Hematopoietic multipotent progenitor cell (in vitro differentiated cells): ENCODE data around the gene ZSWIM1. TPM values are rescaled to one million over a fixed set of nuclear protein-coding genes. Genes with fewer than 3 reads are reported as not detected.
"Not testable (repeated sequence)": the region's sequence is repeated elsewhere in the genome, so short reads cannot be mapped to it uniquely, and the experiment has no call there.

Experiments used
- DNase-seq, 3 donors: peaks; one replicate each; pipeline ENCODE4 v3.0.0-alpha.2; 2011 to 2015; ENCODE audit warnings: low read depth in 2 of 3, low spot score in 2 of 3
- total RNA-seq: library from RNA; depleted of rRNA; stranded (reverse); fragments of >200 nt; gene quantifications from one replicate; pipeline ENCODE4 v1.2.3, GENCODE V29; 2012

ZSWIM1 gene
- total RNA-seq, 1 donor, result 32.6 TPM

DNA sequence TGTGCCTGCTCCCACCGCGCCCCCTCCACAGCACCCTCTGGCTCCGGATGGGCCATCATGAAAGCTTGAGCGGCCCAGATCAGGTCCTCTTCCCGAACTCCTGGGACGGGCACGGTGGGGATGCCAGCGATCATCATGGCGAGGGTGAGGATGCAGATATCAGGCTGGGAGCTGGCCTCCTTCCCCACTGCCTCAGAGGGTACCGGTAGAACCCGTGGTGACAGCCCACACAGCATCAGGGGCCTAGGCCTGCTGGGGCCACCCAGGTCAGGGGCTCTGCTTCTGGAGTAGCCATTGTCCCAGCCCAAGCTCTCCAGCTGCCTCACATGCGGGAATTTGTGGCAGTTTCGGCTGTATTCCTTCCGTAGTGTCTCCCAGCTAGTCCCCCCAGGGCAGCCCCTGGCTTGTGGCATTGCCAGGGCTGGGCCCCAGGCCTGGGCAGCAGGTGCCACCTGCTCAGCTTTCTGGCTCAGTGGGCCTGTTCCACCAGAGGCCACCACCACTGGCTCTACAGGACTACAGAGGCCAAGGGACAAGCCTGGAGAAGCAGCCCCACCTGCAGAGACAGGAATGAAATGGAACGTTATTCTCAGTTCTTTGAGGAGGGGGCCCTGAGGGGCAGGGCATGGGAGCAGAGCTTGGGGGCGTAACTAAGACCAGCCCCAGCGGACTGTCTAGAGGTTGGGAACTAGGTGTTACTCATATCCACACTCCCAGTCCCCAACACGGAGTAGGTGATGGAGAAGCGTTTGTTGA is 5.7 kb downstream of the ZSWIM1 start:
- DNase-seq, result no peak

DNA sequence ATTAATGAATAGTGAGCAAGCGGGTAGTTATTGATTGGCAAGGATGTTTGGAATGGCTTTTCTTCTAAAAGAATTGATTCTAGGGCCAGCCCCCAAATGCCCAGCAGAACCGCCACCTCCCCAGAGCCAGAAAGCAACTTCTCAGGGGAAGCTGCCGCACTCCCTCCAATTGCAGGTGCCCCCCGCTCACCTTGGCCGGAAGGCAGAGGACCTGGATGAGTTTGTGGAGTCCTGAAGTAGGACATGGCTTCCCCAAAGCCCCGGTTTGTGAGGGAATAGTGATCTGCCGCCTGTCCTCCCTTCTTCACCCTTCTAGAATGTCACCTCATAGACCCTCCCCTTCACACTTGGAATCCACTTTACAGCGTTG is 6.3 kb downstream of the ZSWIM1 start, which contains the start of gene SPATA25:
Gene SPATA25 (minus strand): TSS at position 277 of the 370 bp plus-strand sequence. CDS start 32 bp downstream, at position 245.
- DNase-seq, result no peak

DNA sequence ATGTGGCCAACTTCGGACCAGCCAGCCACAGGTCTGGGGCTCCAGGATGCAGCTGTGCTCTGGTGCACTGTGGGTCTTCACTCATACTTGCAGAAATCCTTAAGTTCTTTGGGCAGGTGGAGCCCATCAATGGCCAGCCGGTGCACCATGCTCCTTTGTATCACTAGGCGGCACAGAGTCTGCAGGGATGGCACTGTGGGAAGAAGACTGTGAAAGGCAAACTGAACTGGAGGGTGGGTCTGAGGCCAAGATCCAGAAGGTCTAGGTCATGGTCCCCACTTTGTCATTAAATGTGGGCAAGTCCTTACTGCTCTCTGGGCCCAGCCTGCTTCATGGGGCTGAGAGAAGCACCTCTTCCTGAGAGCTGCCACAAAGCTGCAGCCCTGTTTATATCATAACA is 7.7 kb downstream of the ZSWIM1 start:
- DNase-seq, result no peak

- DNase-seq, result peak in 2 of 3 donors; percentile 71 to 76
Observed at GRCh38 chr20:45890077-45890984, 9.3 kb downstream of the ZSWIM1 start.

DNA sequence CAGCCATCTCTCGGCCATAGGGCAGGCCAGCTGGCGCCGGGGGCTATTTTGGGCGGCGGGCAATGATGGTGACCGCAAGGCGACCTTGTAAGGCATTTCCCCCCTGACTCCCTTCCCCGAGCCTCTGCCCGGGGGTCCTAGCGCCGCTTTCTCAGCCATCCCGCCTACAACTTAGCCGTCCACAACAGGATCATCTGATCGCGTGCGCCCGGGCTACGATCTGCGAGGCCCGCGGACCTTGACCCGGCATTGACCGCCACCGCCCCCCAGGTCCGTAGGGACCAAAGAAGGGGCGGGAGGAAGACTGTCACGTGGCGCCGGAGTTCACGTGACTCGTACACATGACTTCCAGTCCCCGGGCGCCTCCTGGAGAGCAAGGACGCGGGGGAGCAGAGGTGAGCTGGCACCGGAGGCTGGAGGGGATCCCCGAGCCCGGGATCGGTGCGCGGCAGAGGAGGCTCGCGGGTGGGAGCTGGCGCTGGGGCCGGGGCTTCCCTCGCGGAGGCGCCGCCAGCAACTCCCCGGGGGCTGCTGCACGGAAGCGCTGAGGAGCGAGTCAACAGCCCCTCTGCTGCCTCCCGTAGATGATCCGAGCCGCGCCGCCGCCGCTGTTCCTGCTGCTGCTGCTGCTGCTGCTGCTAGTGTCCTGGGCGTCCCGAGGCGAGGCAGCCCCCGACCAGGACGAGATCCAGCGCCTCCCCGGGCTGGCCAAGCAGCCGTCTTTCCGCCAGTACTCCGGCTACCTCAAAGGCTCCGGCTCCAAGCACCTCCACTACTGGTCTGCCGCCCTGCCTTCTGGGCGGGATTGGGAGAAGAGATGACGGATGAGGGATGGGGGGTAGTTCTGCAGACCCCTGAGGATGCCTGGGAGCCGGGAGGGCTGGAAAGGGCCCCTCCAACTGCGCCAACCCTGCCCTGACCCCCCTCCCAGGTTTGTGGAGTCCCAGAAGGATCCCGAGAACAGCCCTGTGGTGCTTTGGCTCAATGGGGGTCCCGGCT is 10.3 kb downstream of the ZSWIM1 start, which contains the start of the genes CTSA and NEURL2:
Gene CTSA (plus strand): TSS at position 351 of the 999 bp plus-strand sequence. CDS start 234 bp downstream, at position 585.
Gene NEURL2 (minus strand): TSS at position 224 of the 999 bp plus-strand sequence. CDS start 217 bp downstream, at position 7.
- DNase-seq, result peak; percentile 63 to 82 (median 79)

GRCh38 chr20:45892049-45892825 is 11.2 kb downstream of the ZSWIM1 start:
- no peak for DNase-seq

GRCh38 chr20:45892828-45893500 is 11.9 kb downstream of the ZSWIM1 start:
- DNase-seq, result no peak

GRCh38 chr20:45893831-45894230 is 12.8 kb downstream of the ZSWIM1 start:
- DNase-seq, result no peak

GRCh38 chr20:45894797-45895196 is 13.8 kb downstream of the ZSWIM1 start:
- DNase-seq, result no peak

DNA sequence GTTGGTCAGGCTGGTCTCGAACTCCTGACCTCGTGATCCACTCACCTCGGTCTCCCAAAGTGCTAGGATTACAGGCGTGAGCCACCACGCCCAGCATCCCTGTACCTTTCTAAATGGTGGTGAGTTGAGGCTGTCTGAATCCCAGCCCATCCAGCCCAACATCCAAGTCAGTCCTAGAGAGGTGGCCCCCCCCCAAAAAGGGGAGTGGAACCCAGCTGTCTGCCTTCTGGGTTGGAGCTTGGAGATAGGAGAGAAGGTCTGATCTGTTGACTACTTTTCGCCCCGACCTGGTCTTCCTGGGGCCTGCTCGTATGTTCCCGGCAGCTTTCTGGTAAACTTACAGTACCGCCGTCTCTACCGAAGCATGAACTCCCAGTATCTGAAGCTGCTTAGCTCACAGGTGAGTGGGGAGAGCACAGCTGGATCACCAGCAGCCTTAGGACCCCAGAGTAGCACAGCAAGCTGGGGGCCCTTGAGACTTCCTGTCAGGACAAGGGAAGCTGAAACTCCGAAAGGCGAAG is 15.7 kb downstream of the ZSWIM1 start:
- DNase-seq, result no peak

GRCh38 chr20:45897289-45897688 is 16.3 kb downstream of the ZSWIM1 start:
- DNase-seq, result no peak

DNA sequence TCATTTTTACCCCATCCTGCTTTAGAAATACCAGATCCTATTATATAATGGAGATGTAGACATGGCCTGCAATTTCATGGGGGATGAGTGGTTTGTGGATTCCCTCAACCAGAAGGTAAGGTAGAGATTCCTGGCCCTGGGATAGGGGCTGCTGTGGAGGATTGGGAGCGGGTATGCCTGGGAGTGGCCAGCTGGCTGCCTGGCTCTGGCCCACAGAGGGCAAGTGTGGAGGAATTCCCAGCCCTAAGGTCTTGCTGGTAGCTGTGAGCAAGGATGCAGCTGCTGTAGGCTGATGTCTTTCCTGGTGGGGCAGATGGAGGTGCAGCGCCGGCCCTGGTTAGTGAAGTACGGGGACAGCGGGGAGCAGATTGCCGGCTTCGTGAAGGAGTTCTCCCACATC is 16.7 kb downstream of the ZSWIM1 start:
- DNase-seq, result no peak

DNA sequence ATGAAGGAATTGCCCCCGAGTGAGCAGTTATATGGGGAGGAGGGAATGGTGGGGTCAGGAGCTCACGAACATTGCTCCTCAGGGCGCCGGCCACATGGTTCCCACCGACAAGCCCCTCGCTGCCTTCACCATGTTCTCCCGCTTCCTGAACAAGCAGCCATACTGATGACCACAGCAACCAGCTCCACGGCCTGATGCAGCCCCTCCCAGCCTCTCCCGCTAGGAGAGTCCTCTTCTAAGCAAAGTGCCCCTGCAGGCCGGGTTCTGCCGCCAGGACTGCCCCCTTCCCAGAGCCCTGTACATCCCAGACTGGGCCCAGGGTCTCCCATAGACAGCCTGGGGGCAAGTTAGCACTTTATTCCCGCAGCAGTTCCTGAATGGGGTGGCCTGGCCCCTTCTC is 17.3 kb downstream of the ZSWIM1 start:
- no peak for DNase-seq

DNA sequence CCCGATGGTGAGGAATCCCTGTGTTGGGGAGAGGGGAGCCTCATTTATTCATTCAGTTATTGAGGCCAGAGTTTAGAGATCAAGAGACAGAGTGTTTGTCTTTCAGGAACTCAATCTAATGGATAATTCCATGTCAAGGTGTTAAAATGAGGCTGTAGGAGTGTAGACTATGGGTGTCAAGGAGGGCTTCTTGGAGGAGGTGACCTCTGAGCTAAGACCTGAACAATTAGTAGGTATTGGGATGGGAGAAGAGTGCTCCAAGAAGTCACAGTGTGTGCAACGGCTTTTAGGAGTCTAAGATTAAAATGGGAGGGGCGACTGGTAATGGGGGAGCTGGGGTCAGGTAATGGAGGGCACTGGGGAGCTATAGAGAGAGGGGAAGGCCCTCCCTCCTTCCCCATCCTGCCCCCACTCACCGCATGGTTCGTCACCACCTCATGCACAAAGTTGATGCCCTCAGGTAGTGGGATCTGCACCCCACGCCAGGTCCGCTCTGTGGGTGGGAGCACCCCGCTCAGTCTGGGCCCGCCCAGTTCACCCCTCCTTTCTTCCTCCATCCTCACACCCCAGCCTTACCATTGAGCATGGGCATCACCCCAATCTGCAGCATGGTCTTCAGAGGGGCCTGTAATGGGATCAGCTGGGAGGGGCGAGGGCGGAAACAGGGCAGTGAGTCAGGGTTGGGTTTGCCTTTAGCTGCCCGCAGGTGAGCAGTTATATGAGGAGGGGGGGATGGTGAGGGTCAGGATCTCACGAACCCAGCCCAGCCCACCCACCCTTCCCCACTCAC is 18.2 kb downstream of the ZSWIM1 start:
- no peak for DNase-seq

- DNase-seq, result not testable (repeated sequence)
Observed at GRCh38 chr20:45901332-45901731, 20.3 kb downstream of the ZSWIM1 start.

DNA sequence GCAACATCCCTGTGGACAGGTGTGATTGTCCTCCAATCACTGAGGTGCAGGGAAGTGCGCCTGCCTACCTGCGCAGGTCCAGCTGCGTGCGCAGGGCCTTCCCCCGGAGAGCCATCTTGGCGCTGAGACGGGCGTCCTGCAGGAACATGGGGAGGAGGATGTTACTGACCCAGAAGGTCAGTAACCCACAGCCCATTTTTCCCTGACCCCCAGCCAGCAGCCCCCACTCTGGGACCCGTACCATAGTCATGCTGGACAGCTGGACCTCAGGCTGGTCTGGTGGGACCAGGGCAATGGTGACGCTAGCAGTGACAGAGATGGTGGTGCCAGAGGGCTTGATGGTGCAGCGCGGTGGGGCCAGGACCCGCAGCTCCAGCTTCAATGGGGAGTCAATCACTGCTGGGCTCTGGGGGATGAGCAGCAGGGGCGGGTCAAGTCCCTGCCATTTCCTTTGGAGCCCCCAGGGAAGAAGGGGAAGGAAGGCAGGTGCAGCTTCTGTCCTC is 21.2 kb downstream of the ZSWIM1 start:
- no peak for DNase-seq
